Heart left ventricle (tissue), 13 donors: ENCODE data around the gene SCFD2.

Experiments used
- POLR2A ChIP-seq, 2 donors: fragments of 450-650 bp; IDR thresholded peaks; one replicate each; pipeline ENCODE4 v1.6.1; 2017; ENCODE audit warnings: antibody characterized with exemption in 2 of 2, mild to moderate bottlenecking in 2 of 2, moderate library complexity in 2 of 2
- TF ChIP-seq, protein P1 (sequence below), 12 donors: fragments of 200-600 bp; sonication (generic) in 4 of 12; IDR thresholded peaks; one replicate each; pipeline versions ENCODE4 v1.5.0 to v1.8.0; 2018 to 2022; ENCODE audit warnings: antibody characterized with exemption in 12 of 12, mild to moderate bottlenecking in 5 of 12
- donor health status: ischemic (EF 13 %, LVEDD 7.1; RV severe dilation, severe dysfunction).
- donor health status: DM: no; HTN: yes; CAD: no.
- donor health status: DM: no; HTN: no; CAD: no.
- donor health status: ischemic (EF 25% LVEDD 6.9; RV normal size, moderate dysfunction).
- donor health status: ischemic (EF 25% LVEDD 5.7; RV mildly dilated, moderate dysfunction).
- donor health status: ischemic (EF 35%, LVEDD 5.7; RV mildly dilated, moderate dysfunction).
- donor health status: nonischemic (EF 11% LVEDD 7.7; RV severe dilation, severe dysfunction).
- donor health status: DM: yes; HTN: yes; CAD: no.
- donor health status: PGD.
- donor health status: ischemic (EF 29% LVEDD 5.4; RV normal size, mild dysfunction).
- donor health status: nonischemic (EF 23%, LVEDD 6.1; RV moderate dilation, normal function).

GRCh38 chr4:53022513-53023100 lies 343.3 kb downstream of the SCFD2 start:
- no peak for TF ChIP-seq POLR2A (IDR thresholded peaks at IDR 0.05)
- TF ChIP-seq, protein P1, sequence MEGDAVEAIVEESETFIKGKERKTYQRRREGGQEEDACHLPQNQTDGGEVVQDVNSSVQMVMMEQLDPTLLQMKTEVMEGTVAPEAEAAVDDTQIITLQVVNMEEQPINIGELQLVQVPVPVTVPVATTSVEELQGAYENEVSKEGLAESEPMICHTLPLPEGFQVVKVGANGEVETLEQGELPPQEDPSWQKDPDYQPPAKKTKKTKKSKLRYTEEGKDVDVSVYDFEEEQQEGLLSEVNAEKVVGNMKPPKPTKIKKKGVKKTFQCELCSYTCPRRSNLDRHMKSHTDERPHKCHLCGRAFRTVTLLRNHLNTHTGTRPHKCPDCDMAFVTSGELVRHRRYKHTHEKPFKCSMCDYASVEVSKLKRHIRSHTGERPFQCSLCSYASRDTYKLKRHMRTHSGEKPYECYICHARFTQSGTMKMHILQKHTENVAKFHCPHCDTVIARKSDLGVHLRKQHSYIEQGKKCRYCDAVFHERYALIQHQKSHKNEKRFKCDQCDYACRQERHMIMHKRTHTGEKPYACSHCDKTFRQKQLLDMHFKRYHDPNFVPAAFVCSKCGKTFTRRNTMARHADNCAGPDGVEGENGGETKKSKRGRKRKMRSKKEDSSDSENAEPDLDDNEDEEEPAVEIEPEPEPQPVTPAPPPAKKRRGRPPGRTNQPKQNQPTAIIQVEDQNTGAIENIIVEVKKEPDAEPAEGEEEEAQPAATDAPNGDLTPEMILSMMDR (IDR thresholded peaks at IDR 0.05) = no peak
